Neural progenitor cell (in vitro differentiated cells): ENCODE measurements around the gene FOXRED1.

ENCODE experiments used
- CTCF ChIP-seq: fragments of 200-600 bp; sonication (generic); IDR thresholded peaks from 2 replicates; pipeline ENCODE4 v1.5.1; 2017; ENCODE audit warnings: antibody characterized with exemption, mild to moderate bottlenecking
- EZH2 ChIP-seq: fragments of 200-600 bp; sonication (generic); IDR thresholded peaks from 2 replicates; pipeline ENCODE4 v1.6.1; 2017; ENCODE audit warnings: antibody characterized with exemption, mild to moderate bottlenecking, moderate library complexity
- EZH2phosphoT487 ChIP-seq: fragments of 200-600 bp; sonication (generic); IDR thresholded peaks from 2 replicates; pipeline ENCODE4 v1.6.1; 2017; ENCODE audit warnings: antibody characterized with exemption

- TF ChIP-seq CTCF: no peak
- no peak for TF ChIP-seq EZH2phosphoT487
- TF ChIP-seq EZH2: no peak
Measured at GRCh38 chr11:126310992-126311310, 42.0 kb downstream of the FOXRED1 start.
